ENCODE measurements around the gene SYT4.

The SYT4 gene

GRCh38 chr18:43271593-43272432 is 5.5 kb downstream of the SYT4 start:
- no peak for TF ChIP-seq JUND (IDR thresholded peaks at IDR 0.05; ENCODE audit: low read depth)
- peak in 1 of 2 experiments; percentile 60 for DNase-seq (ENCODE audit: low read depth in 1 of 2, low spot score in 1 of 2)
- in situ Hi-C loops (cut with HindIII; ENCODE audit: low pct_unique_long_range_greater_than_20kb, low sequenced_read_pairs) = no loop called here

- in situ Hi-C loops (cut with HindIII; ENCODE audit: low pct_unique_long_range_greater_than_20kb, low sequenced_read_pairs) = no loop called here
- DNase-seq (ENCODE audit: low read depth in 1 of 2, low spot score in 1 of 2) = no peak
Observed at GRCh38 chr18:43267818-43268217, 9.5 kb downstream of the SYT4 start.

GRCh38 chr18:43265465-43265864 is 11.8 kb downstream of the SYT4 start:
- no peak for DNase-seq (ENCODE audit: low read depth in 1 of 2, low spot score in 1 of 2)
- in situ Hi-C loops (cut with HindIII; ENCODE audit: low pct_unique_long_range_greater_than_20kb, low sequenced_read_pairs) = no loop called here
- no peak for TF ChIP-seq JUND (IDR thresholded peaks at IDR 0.05; ENCODE audit: low read depth)

More at GRCh38 chr18:43267818-43268217, 9.5 kb downstream of the SYT4 start:
- TF ChIP-seq JUND (IDR thresholded peaks at IDR 0.05; ENCODE audit: low read depth) = no peak

GRCh38 chr18:43248610-43249249 is 28.6 kb downstream of the SYT4 start:
- no peak for DNase-seq (ENCODE audit: low read depth in 1 of 2, low spot score in 1 of 2)
- in situ Hi-C loops (cut with HindIII; ENCODE audit: low pct_unique_long_range_greater_than_20kb, low sequenced_read_pairs) = no loop called here
- TF ChIP-seq JUND (IDR thresholded peaks at IDR 0.05; ENCODE audit: low read depth) = no peak

GRCh38 chr18:43247944-43248343 is 29.3 kb downstream of the SYT4 start:
- in situ Hi-C loops (cut with HindIII; ENCODE audit: low pct_unique_long_range_greater_than_20kb, low sequenced_read_pairs) = no loop called here
- TF ChIP-seq JUND (IDR thresholded peaks at IDR 0.05; ENCODE audit: low read depth) = no peak
- no peak for DNase-seq (ENCODE audit: low read depth in 1 of 2, low spot score in 1 of 2)

- no peak for DNase-seq (ENCODE audit: low read depth in 1 of 2, low spot score in 1 of 2)
- in situ Hi-C loops (cut with HindIII; ENCODE audit: low pct_unique_long_range_greater_than_20kb, low sequenced_read_pairs) = no loop called here
- no peak for TF ChIP-seq JUND (IDR thresholded peaks at IDR 0.05; ENCODE audit: low read depth)
Observed at GRCh38 chr18:43238429-43238828, 38.9 kb downstream of the SYT4 start.

GRCh38 chr18:43236921-43237320 is 40.4 kb downstream of the SYT4 start:
- peak in 1 of 2 experiments; percentile 5 for DNase-seq (ENCODE audit: low read depth in 1 of 2, low spot score in 1 of 2)
- in situ Hi-C loops (cut with HindIII; ENCODE audit: low pct_unique_long_range_greater_than_20kb, low sequenced_read_pairs) = no loop called here
- TF ChIP-seq JUND (IDR thresholded peaks at IDR 0.05; ENCODE audit: low read depth) = no peak

GRCh38 chr18:43234889-43235288 is 42.4 kb downstream of the SYT4 start:
- no peak for DNase-seq (ENCODE audit: low read depth in 1 of 2, low spot score in 1 of 2)
- in situ Hi-C loops (cut with HindIII; ENCODE audit: low pct_unique_long_range_greater_than_20kb, low sequenced_read_pairs) = no loop called here
- no peak for TF ChIP-seq JUND (IDR thresholded peaks at IDR 0.05; ENCODE audit: low read depth)

- in situ Hi-C loops (cut with HindIII; ENCODE audit: low pct_unique_long_range_greater_than_20kb, low sequenced_read_pairs) = no loop called here
- no peak for DNase-seq (ENCODE audit: low read depth in 1 of 2, low spot score in 1 of 2)
- TF ChIP-seq JUND (IDR thresholded peaks at IDR 0.05; ENCODE audit: low read depth) = no peak
Observed at GRCh38 chr18:43222501-43222900, 54.8 kb downstream of the SYT4 start.

GRCh38 chr18:43220691-43221090 is 56.6 kb downstream of the SYT4 start:
- in situ Hi-C loops (cut with HindIII; ENCODE audit: low pct_unique_long_range_greater_than_20kb, low sequenced_read_pairs) = no loop called here
- DNase-seq (ENCODE audit: low read depth in 1 of 2, low spot score in 1 of 2) = no peak
- no peak for TF ChIP-seq JUND (IDR thresholded peaks at IDR 0.05; ENCODE audit: low read depth)
